GM12892 (cell line): ENCODE data around the gene LETM1.
A peak's percentile ranks its signal among the peaks of the same experiment; 100 is the strongest.

Experiments
- DNase-seq: peaks from one replicate; pipeline ENCODE4 v3.0.0; 2011; ENCODE audit not compliant: insufficient read length
- FAIRE-seq: peaks from 2 replicates; lab custom pipeline; 2011; peaks lifted over from hg19 to GRCh38; lab: Jason Lieb, UNC
- POLR2A ChIP-seq: IDR thresholded peaks from 2 replicates; pipeline ENCODE4 v1.6.1; 2011; ENCODE audit warnings: low read depth, low read length, control low read depth
- POLR2AphosphoS5 ChIP-seq: IDR thresholded peaks from 2 replicates; pipeline ENCODE4 v1.6.1; 2011; ENCODE audit warnings: low read depth, low read length, control low read depth
- TAF1 ChIP-seq: IDR thresholded peaks from 2 replicates; pipeline ENCODE4 v1.6.1; 2011; ENCODE audit warnings: low read depth, mild to moderate bottlenecking, control low read depth, low read length, borderline replicate concordance

LETM1 gene

GRCh38 chr4:1862055-1862911, 6.3 kb upstream of the LETM1 start:
- DNase-seq (peak; percentile 55), FAIRE-seq (no peak)
- TF ChIP-seq POLR2A (no peak), POLR2AphosphoS5 (no peak), TAF1 (no peak)

GRCh38 chr4:1859389-1859753, 3.4 kb upstream of the LETM1 start:
- FAIRE-seq (no peak), DNase-seq (no peak)
- TF ChIP-seq TAF1 (no peak), POLR2AphosphoS5 (no peak), POLR2A (no peak)

GRCh38 chr4:1857931-1858330, 2.0 kb upstream of the LETM1 start:
- FAIRE-seq (no peak), DNase-seq (no peak)
- TF ChIP-seq POLR2A = no peak
- TF ChIP-seq TAF1 = no peak
- TF ChIP-seq POLR2AphosphoS5 = no peak

- DNase-seq (no peak), FAIRE-seq (peak; percentile 51)
- TF ChIP-seq POLR2AphosphoS5 (no peak), TAF1 (no peak), POLR2A (no peak)
Measured at GRCh38 chr4:1856943-1857699, 1.2 kb upstream of the LETM1 start.

- FAIRE-seq = no peak
- TF ChIP-seq POLR2A (peak; percentile 48; the same call in 1 of the 2 replicates), TAF1 (no peak)
- peak; percentile 50 for DNase-seq
Measured at GRCh38 chr4:1855333-1856070, 454 bp downstream of the LETM1 start.

- TF ChIP-seq TAF1 (no peak), POLR2A (no peak), POLR2AphosphoS5 (no peak)
- no peak for FAIRE-seq
- no peak for DNase-seq
Measured at GRCh38 chr4:1854752-1855151, 1.2 kb downstream of the LETM1 start.

GRCh38 chr4:1852904-1853623, 2.9 kb downstream of the LETM1 start:
- DNase-seq (no peak), FAIRE-seq (no peak)
- TF ChIP-seq TAF1 (no peak), POLR2A (no peak), POLR2AphosphoS5 (no peak)

GRCh38 chr4:1851575-1852410, 4.2 kb downstream of the LETM1 start:
- no peak for TF ChIP-seq POLR2A
- no peak for TF ChIP-seq TAF1
- no peak for TF ChIP-seq POLR2AphosphoS5
- no peak for DNase-seq
- FAIRE-seq = no peak

- DNase-seq (no peak), FAIRE-seq (no peak)
- TF ChIP-seq POLR2A (no peak), POLR2AphosphoS5 (no peak), TAF1 (no peak)
Measured at GRCh38 chr4:1851160-1851559, 4.8 kb downstream of the LETM1 start.

GRCh38 chr4:1850276-1850675, 5.7 kb downstream of the LETM1 start:
- TF ChIP-seq TAF1 (no peak), POLR2A (no peak), POLR2AphosphoS5 (no peak)
- FAIRE-seq (no peak), DNase-seq (no peak)
